HepG2 (cell line): Measurements from ENCODE around the gene CCL19. TPM values are rescaled to one million over a fixed set of nuclear protein-coding genes. Genes with fewer than 3 reads are reported as not detected.

Source experiments
- ATAC-seq: fragments of 200-7000 bp; cut with Tn5 transposase; 3 replicates; pipeline ENCODE4 v1.9.1; 2020; ENCODE audit warnings: mild to moderate bottlenecking, moderate library complexity
- BruUV-seq: library from RNA; stranded (reverse); fragments of 400-500 nt; replicated peaks from 2 replicates; lab custom pipeline; 2021; lab: Mats Ljungman, UMichigan
- CTCF ChIA-PET: fragments of 300-600 bp; formaldehyde crosslinking; extraction: SDS; loops from one replicate; lab custom pipeline; 2021; ENCODE audit warnings: low total read pairs, inconsistent platforms, low intra/inter-chr PET ratio; lab: Yijun Ruan, JAX
- POLR2A ChIA-PET: fragments of 350-600 bp; sonication (Branson Sonifier 250); formaldehyde crosslinking; loops from one replicate; lab custom pipeline; 2020; ENCODE audit warnings: antibody characterized with exemption, inconsistent platforms; lab: Yijun Ruan, JAX
- DNase-seq: peaks from one replicate; pipeline ENCODE4 v3.0.0-alpha.2; 2015; ENCODE audit warnings: low spot score
- FAIRE-seq: peaks from 3 replicates; lab custom pipeline; 2011; peaks lifted over from hg19 to GRCh38; lab: Jason Lieb, UNC
- H2AFZ ChIP-seq: one replicate; pipeline ENCODE4 v1.6.1; 2011; ENCODE audit warnings: low read length, inconsistent platforms
- H3K27ac ChIP-seq: fragments of 300-600 bp; 3 replicates; pipeline ENCODE4 v1.8.0; 2011; ENCODE audit warnings: mixed run types, mild to moderate bottlenecking, mixed read lengths, low read length, inconsistent platforms; ENCODE audit not compliant: insufficient read depth; ENCODE audit errors: extremely low read length
- H3K27me3 ChIP-seq, 2 experiments: fragments of 200-600 bp in 1 of 2; 2 replicates in 1 of 2; 3 replicates in 1 of 2; pipeline versions ENCODE4 v1.6.0 to v1.8.0; 2011; ENCODE audit warnings: low read length in 2 of 2, mild to moderate bottlenecking in 2 of 2, moderate library complexity in 2 of 2, inconsistent platforms in 1 of 2; ENCODE audit not compliant: insufficient read depth in 2 of 2, control insufficient read depth in 1 of 2
- H3K36me3 ChIP-seq, 2 experiments: fragments of 200-600 bp in 1 of 2; replicated peaks in 1 of 2; 2 replicates in 1 of 2; 3 replicates in 1 of 2; pipeline versions ENCODE4 v1.5.1 to v1.8.0; 2011; ENCODE audit warnings: low read length in 2 of 2, inconsistent platforms in 1 of 2; ENCODE audit not compliant: insufficient read depth in 2 of 2, control insufficient read depth in 1 of 2
- H3K4me1 ChIP-seq: 2 replicates; pipeline ENCODE4 v1.5.1; 2012; ENCODE audit warnings: low read length, inconsistent platforms; ENCODE audit not compliant: insufficient read depth
- H3K4me2 ChIP-seq: 2 replicates; pipeline ENCODE4 v1.6.0; 2011; ENCODE audit warnings: low read depth, low read length, inconsistent platforms
- H3K4me3 ChIP-seq, 3 experiments: fragments of 200-600 bp in 1 of 3; sonication (generic), shearing (Covaris generic) in 1 of 3; replicated peaks in 1 of 3; 2 replicates each; pipeline ENCODE4 v1.5.1; 2011 to 2016; ENCODE audit warnings: low read length in 3 of 3, inconsistent platforms in 2 of 3, low read depth in 2 of 3, mild to moderate bottlenecking in 2 of 3, control low read depth in 1 of 3, mixed read lengths in 1 of 3; ENCODE audit not compliant: insufficient read depth in 1 of 3
- H3K79me2 ChIP-seq: one replicate; pipeline ENCODE4 v1.6.1; 2011; ENCODE audit warnings: low read length, inconsistent platforms; ENCODE audit not compliant: insufficient read depth
- H3K9ac ChIP-seq: 2 replicates; pipeline ENCODE4 v1.6.0; 2011; ENCODE audit warnings: mild to moderate bottlenecking, low read depth, low read length, inconsistent platforms; ENCODE audit not compliant: insufficient read depth
- H3K9me3 ChIP-seq: 2 replicates; pipeline ENCODE4 v1.5.1; 2012; ENCODE audit warnings: mild to moderate bottlenecking, low read length
- H4K20me1 ChIP-seq: 2 replicates; pipeline ENCODE4 v1.6.0; 2011; ENCODE audit warnings: inconsistent platforms, mild to moderate bottlenecking, low read length, moderate library complexity; ENCODE audit not compliant: insufficient read depth
- GABPA ChIP-seq, 2 experiments: IDR thresholded peaks; 2 replicates each; pipeline ENCODE4 v1.6.1; 2011 to 2016; ENCODE audit warnings: low read depth in 2 of 2, low read length in 1 of 2, missing biosample characterization in 1 of 2, missing genetic modification characterization in 1 of 2
- GATAD2A ChIP-seq: IDR thresholded peaks from 2 replicates; pipeline ENCODE4 v1.6.1; 2016
- IKZF4 ChIP-seq: sonication (generic); formaldehyde crosslinking; IDR thresholded peaks from 2 replicates; pipeline ENCODE4 v1.5.1; 2020; ENCODE audit warnings: borderline replicate concordance, mild to moderate bottlenecking, low read depth, missing genetic modification reagents; ENCODE audit errors: not compliant biosample characterization
- MXD3 ChIP-seq: IDR thresholded peaks from 2 replicates; pipeline ENCODE4 v1.6.1; 2016; ENCODE audit warnings: mild to moderate bottlenecking, missing biosample characterization, missing genetic modification reagents
- RXRB ChIP-seq: IDR thresholded peaks from 2 replicates; pipeline ENCODE4 v1.6.1; 2016; ENCODE audit warnings: borderline replicate concordance, missing genetic modification reagents, missing compliant biosample characterization
- SIN3B ChIP-seq: fragments of 150-350 bp; IDR thresholded peaks from 2 replicates; pipeline ENCODE4 v1.6.1; 2014; ENCODE audit warnings: low read length
- ZFAT ChIP-seq: sonication (generic); formaldehyde crosslinking; conservative IDR thresholded peaks from 2 replicates; pipeline ENCODE4 v1.8.1; 2023; ENCODE audit warnings: missing genetic modification reagents, inconsistent platforms
- ZHX2 ChIP-seq, 2 experiments: sonication (generic) in 1 of 2; formaldehyde crosslinking in 1 of 2; IDR thresholded peaks; 2 replicates each; pipeline versions ENCODE4 v1.6.1 to v1.9.0; 2014 to 2022; ENCODE audit warnings: antibody characterized with exemption in 1 of 2, borderline replicate concordance in 1 of 2, inconsistent platforms in 1 of 2, low read depth in 1 of 2, missing genetic modification reagents in 1 of 2
- ZKSCAN8 ChIP-seq: IDR thresholded peaks from 2 replicates; pipeline ENCODE4 v1.6.1; 2016; ENCODE audit warnings: borderline replicate concordance, missing genetic modification reagents, missing compliant biosample characterization
- ZNF280B ChIP-seq: sonication (generic); formaldehyde crosslinking; IDR thresholded peaks from 2 replicates; pipeline ENCODE4 v1.5.0; 2020; ENCODE audit warnings: missing genetic modification reagents, mild to moderate bottlenecking, borderline replicate concordance
- ZNF614 ChIP-seq: IDR thresholded peaks from 2 replicates; pipeline ENCODE4 v1.6.1; 2018; ENCODE audit warnings: missing biosample characterization, missing genetic modification reagents, inconsistent platforms, borderline replicate concordance
- WGBS: methylation state at CpG from one replicate; pipeline ENCODE4 v1.1.6; 2017; ENCODE audit warnings: low lambda C conversion rate; 5-methylcytosine and 5-hydroxymethylcytosine counted together
- in situ Hi-C: cut with HindIII; loops from 2 replicates; pipeline ENCODE4 v1.10.0; 2017; ENCODE audit warnings: low pct_unique_long_range_greater_than_20kb; ENCODE audit not compliant: extremely low pct_ligation_motif_present
- intact Hi-C: fragments of 100-400 bp; cut with micrococcal nuclease; formaldehyde crosslinking; loops from one replicate; pipeline ENCODE4 v1.10.0; 2022; ENCODE audit not compliant: unreplicated experiment
- polyA plus RNA-seq, 8 experiments: library from polyadenylated mRNA; depleted of rRNA in 3 of 8; stranded (reverse) in 7 of 8; unstranded in 1 of 8; fragments of >200 nt; fragmentation: Illumina TruSeq in 4 of 8; extraction: Trizol in 4 of 8; gene quantifications; 2 replicates each; pipeline versions ENCODE4 v1.2.1 to v1.2.3, GENCODE V29; 2011 to 2016; ENCODE audit warnings: low read depth in 4 of 8, missing spikeins in 1 of 8, mixed read lengths in 1 of 8; ENCODE audit not compliant: insufficient read depth in 1 of 8
- total RNA-seq, 5 experiments: library from RNA; depleted of rRNA; stranded (reverse); fragments of >200 nt; fragmentation: Illumina TruSeq; extraction: Trizol; gene quantifications; 2 replicates each; pipeline ENCODE4 v1.2.3, GENCODE V29; 2016; ENCODE audit warnings: low read depth in 1 of 5

CCL19 gene
- total and polyA plus RNA-seq, 2 of the 13 experiments (the other 11 are each of a cell fraction or from before 2014, with no cell fraction given), result not detected

GRCh38 chr9:34655394-34655793, 35.7 kb downstream of the CCL19 start:
- no peak overlapping the region for H2AFZ ChIP-seq
- no peak overlapping the region for H3K4me3 ChIP-seq
- H3K4me2 ChIP-seq, result no peak overlapping the region
- H3K27ac ChIP-seq, result no peak overlapping the region
- no peak overlapping the region for H3K9ac ChIP-seq
- intact Hi-C loops, result no loop called here
- H3K4me1 ChIP-seq, result peaks cover 36% of the 10 kb centered on the region
- POLR2A ChIA-PET, result interaction anchor here (2.3 kb wide), 1 partner anchor 10 kb away, joined by 14 read pairs; the partner anchor contains the start of gene GALT
- WGBS, result 19% methylated on average over 5 of the region's 5 CpGs
- DNase-seq (no peak), ATAC-seq (no peak), FAIRE-seq (no peak)
- H3K79me2 ChIP-seq, result no peaks in the 10 kb centered on the region
- H3K36me3 ChIP-seq, result no peaks in the 10 kb centered on the region
- no peaks in the 10 kb centered on the region; a peak in 3 of 5 replicates for H3K27me3 ChIP-seq
- CTCF ChIA-PET, result no interaction called here
- H4K20me1 ChIP-seq, result no peaks in the 10 kb centered on the region
- BruUV-seq, result no TSS peak
- in situ Hi-C loops, result no loop called here
- no peaks in the 10 kb centered on the region for H3K9me3 ChIP-seq
- TF ChIP-seq ZNF614 (no peak), GATAD2A (CRISPR knock-in tag) (no peak), RXRB (no peak), IKZF4 (CRISPR knock-in tag) (no peak), MXD3 (no peak), GABPA (IDR thresholded peaks at IDR 0.05; ENCODE audit: low read depth, low read length) (no peak), GABPA (CRISPR knock-in tag; IDR thresholded peaks at IDR 0.05; ENCODE audit: low read depth) (no peak), ZNF280B (CRISPR knock-in tag) (no peak), ZFAT (CRISPR knock-in tag) (no peak), ZHX2 (IDR thresholded peaks at IDR 0.05; ENCODE audit: low read depth) (no peak), ZHX2 (CRISPR knock-in tag; IDR thresholded peaks at IDR 0.05; ENCODE audit: borderline replicate concordance) (no peak), SIN3B (no peak), ZKSCAN8 (CRISPR knock-in tag) (no peak)
